G401 (cell line): Measurements from ENCODE around the gene IP6K3. TPM values are rescaled to one million over a fixed set of nuclear protein-coding genes. Genes with fewer than 3 reads are reported as not detected.

Experiments used
- DNase-seq: peaks from one replicate; pipeline ENCODE4 v3.0.0-alpha.2; 2015; ENCODE audit warnings: low spot score
- in situ Hi-C: cut with HindIII; loops from 2 replicates; pipeline ENCODE4 v1.10.0; 2016; ENCODE audit warnings: low sequenced_read_pairs, mixed read lengths
- total RNA-seq: library from RNA; depleted of rRNA; stranded (reverse); fragments of >200 nt; shearing (Covaris generic); gene quantifications from 2 replicates; pipeline ENCODE4 v1.2.3, GENCODE V29; 2014; rRNA removed

Gene IP6K3
- 42.6 and 51.1 TPM in 2 replicates for total RNA-seq

GRCh38 chr6:33746651-33747100, at the start of gene IP6K3:
Gene IP6K3, minus strand, starts transcription at chr6:33746905. Its CDS starts 11,429 bp downstream, at chr6:33735476.
- no peak for DNase-seq
- in situ Hi-C loops, result no loop called here

- no peak for DNase-seq
- in situ Hi-C loops, result no loop called here
These were observed 48.4 kb upstream of the IP6K3 start for GRCh38 chr6:33794910-33795623.

- in situ Hi-C loops, result no loop called here
- DNase-seq, result no peak
These were observed 46.3 kb upstream of the IP6K3 start for GRCh38 chr6:33792981-33793380.

GRCh38 chr6:33791620-33792019, 44.9 kb upstream of the IP6K3 start:
- in situ Hi-C loops, result no loop called here
- DNase-seq, result no peak

GRCh38 chr6:33790910-33791309, 44.2 kb upstream of the IP6K3 start:
- no peak for DNase-seq
- in situ Hi-C loops, result no loop called here

GRCh38 chr6:33790379-33790778, 43.7 kb upstream of the IP6K3 start:
- in situ Hi-C loops, result no loop called here
- no peak for DNase-seq

GRCh38 chr6:33789550-33789895, 42.8 kb upstream of the IP6K3 start:
- in situ Hi-C loops, result no loop called here
- no peak for DNase-seq

- DNase-seq, result peak; percentile 94
- in situ Hi-C loops, result no loop called here
These were observed 42.2 kb upstream of the IP6K3 start, which contains the start of gene LEMD2 for GRCh38 chr6:33788694-33789549. Gene LEMD2, minus strand, starts transcription at chr6:33789130. Its CDS starts 14 bp downstream, at chr6:33789116.

GRCh38 chr6:33787954-33788693, 41.4 kb upstream of the IP6K3 start:
- no peak for DNase-seq
- in situ Hi-C loops, result no loop called here

GRCh38 chr6:33787346-33787953, 40.7 kb upstream of the IP6K3 start:
- DNase-seq, result no peak
- in situ Hi-C loops, result no loop called here

GRCh38 chr6:33786736-33787135, 40.0 kb upstream of the IP6K3 start:
- in situ Hi-C loops, result no loop called here
- DNase-seq, result no peak

- in situ Hi-C loops, result no loop called here
- DNase-seq, result no peak
These were observed 39.1 kb upstream of the IP6K3 start for GRCh38 chr6:33785778-33786177.

- in situ Hi-C loops, result no loop called here
- no peak for DNase-seq
These were observed 38.1 kb upstream of the IP6K3 start for GRCh38 chr6:33784787-33785186.

GRCh38 chr6:33783781-33784520, 37.2 kb upstream of the IP6K3 start:
- in situ Hi-C loops, result no loop called here
- no peak for DNase-seq

GRCh38 chr6:33782561-33782960, 35.9 kb upstream of the IP6K3 start:
- no peak for DNase-seq
- in situ Hi-C loops, result no loop called here

- peak; percentile 50 for DNase-seq
- in situ Hi-C loops, result no loop called here
These were observed 34.6 kb upstream of the IP6K3 start for GRCh38 chr6:33781131-33781975.

GRCh38 chr6:33779895-33780294, 33.2 kb upstream of the IP6K3 start:
- in situ Hi-C loops, result no loop called here
- DNase-seq, result no peak

- in situ Hi-C loops, result no loop called here
- DNase-seq, result no peak
These were observed 32.6 kb upstream of the IP6K3 start for GRCh38 chr6:33779290-33779689.
